HG02973 (cell line): ENCODE results near the gene NRN1L.

Experiments
- ATAC-seq: cut with Tn5 transposase; IDR thresholded peaks from one replicate; pipeline ENCODE4 v1.9.1; 2021; ENCODE audit warnings: moderate library complexity; ENCODE audit not compliant: unreplicated experiment

NRN1L gene

GRCh38 chr16:67934306-67935100, 49.8 kb downstream of the NRN1L start:
- no peak for ATAC-seq

GRCh38 chr16:67935101-67935401, 50.4 kb downstream of the NRN1L start:
- no peak for ATAC-seq

GRCh38 chr16:67935402-67936123, 50.9 kb downstream of the NRN1L start:
- peak; percentile 81 for ATAC-seq
